ENCODE results near the gene GALNTL6.
"Not testable (repeated sequence)": the region's sequence is repeated elsewhere in the genome, so short reads cannot be mapped to it uniquely, and the experiment has no call there.

DNA sequence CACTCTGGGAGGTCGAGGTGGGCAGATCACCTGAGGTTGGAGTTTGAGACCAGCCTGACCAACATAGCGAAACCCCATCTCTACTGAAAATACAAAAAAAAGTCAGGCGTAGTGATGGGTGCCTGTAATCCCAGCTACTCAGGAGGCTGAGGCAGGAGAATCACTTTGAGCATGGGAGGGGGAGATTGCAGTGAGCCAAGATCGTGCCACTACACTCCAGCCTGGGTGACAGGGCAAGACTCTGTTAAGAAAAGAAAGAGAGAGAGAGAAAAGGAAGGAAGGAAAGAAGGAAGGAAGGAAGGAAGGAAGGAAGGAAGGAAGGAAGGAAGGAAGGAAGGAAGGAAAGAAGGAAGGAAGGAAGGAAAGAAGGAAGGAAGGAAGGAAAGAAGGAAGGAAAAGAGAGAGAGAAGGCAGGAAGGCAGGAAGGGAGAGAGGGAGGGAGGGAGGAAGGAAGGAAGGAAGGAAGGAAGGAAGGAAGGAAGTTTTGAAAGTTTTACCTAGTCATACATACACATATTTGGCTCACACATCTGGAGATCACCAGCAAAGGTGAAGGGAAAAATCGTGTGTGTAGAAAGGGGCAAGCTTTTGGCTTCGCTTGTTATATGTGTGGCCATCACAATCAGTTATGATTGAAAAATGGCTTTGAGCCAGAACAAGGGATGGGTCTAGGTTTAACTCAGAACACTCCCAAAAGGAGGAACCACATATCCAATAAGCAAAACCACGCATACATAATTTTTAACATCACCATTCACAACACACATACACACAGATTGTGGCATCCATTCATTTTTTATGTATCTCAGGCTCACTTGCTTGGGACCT lies 1208.8 kb downstream of the GALNTL6 start:
- TF ChIP-seq, protein P1, sequence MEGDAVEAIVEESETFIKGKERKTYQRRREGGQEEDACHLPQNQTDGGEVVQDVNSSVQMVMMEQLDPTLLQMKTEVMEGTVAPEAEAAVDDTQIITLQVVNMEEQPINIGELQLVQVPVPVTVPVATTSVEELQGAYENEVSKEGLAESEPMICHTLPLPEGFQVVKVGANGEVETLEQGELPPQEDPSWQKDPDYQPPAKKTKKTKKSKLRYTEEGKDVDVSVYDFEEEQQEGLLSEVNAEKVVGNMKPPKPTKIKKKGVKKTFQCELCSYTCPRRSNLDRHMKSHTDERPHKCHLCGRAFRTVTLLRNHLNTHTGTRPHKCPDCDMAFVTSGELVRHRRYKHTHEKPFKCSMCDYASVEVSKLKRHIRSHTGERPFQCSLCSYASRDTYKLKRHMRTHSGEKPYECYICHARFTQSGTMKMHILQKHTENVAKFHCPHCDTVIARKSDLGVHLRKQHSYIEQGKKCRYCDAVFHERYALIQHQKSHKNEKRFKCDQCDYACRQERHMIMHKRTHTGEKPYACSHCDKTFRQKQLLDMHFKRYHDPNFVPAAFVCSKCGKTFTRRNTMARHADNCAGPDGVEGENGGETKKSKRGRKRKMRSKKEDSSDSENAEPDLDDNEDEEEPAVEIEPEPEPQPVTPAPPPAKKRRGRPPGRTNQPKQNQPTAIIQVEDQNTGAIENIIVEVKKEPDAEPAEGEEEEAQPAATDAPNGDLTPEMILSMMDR (IDR thresholded peaks at IDR 0.05): not testable (repeated sequence)
- not testable (repeated sequence) for TF ChIP-seq POLR2A (IDR thresholded peaks at IDR 0.05)

All from Peyer's patch (tissue), 4 donors.